Central memory CD8-positive, alpha-beta T cell (primary cell): ENCODE measurements around the gene NR2F6.
"Not testable (repeated sequence)": the region's sequence is repeated elsewhere in the genome, so short reads cannot be mapped to it uniquely, and the experiment has no call there.

ENCODE experiments used
- ATAC-seq: fragments of 150-1000 bp; cut with Tn5 transposase; replicated peaks from 2 replicates; pipeline ENCODE4 v1.10.0; 2022; ENCODE audit warnings: mild to moderate bottlenecking, moderate FRiP score, moderate number of reproducible peaks; ENCODE audit not compliant: poor library complexity, severe bottlenecking; ENCODE audit errors: extremely low read depth
- DNase-seq, 2 donors: peaks; one replicate each; pipeline ENCODE4 v3.0.0; 2021; ENCODE audit warnings: low spot score in 2 of 2
- H3K27ac Mint-ChIP-seq: one replicate; pipeline ENCODE4 v1.8.0; 2022; ENCODE audit warnings: low read depth, mild to moderate bottlenecking, moderate library complexity, mixed read lengths
- H3K27me3 Mint-ChIP-seq: one replicate; pipeline ENCODE4 v1.8.0; 2022; ENCODE audit warnings: mixed read lengths
- H3K36me3 Mint-ChIP-seq: one replicate; pipeline ENCODE4 v1.8.0; 2022; ENCODE audit warnings: mild to moderate bottlenecking, moderate library complexity, mixed read lengths; ENCODE audit not compliant: insufficient read depth
- H3K4me1 Mint-ChIP-seq: one replicate; pipeline ENCODE4 v1.8.0; 2022; ENCODE audit warnings: mixed read lengths
- H3K4me3 Mint-ChIP-seq: one replicate; pipeline ENCODE4 v1.8.0; 2022; ENCODE audit warnings: mild to moderate bottlenecking, moderate library complexity, mixed read lengths
- H3K9me3 Mint-ChIP-seq: one replicate; pipeline ENCODE4 v1.8.0; 2022; ENCODE audit warnings: mixed read lengths

Gene NR2F6

GRCh38 chr19:17209126-17210036 is 36.3 kb downstream of the NR2F6 start:
- H3K36me3 Mint-ChIP-seq = peaks cover 44% of the 10 kb centered on the region
- no peaks in the 10 kb centered on the region for H3K27me3 Mint-ChIP-seq
- H3K27ac Mint-ChIP-seq = peak overlapping the region; percentile 78
- peaks cover 8% of the 10 kb centered on the region for H3K4me1 Mint-ChIP-seq
- no peak for DNase-seq
- H3K9me3 Mint-ChIP-seq = no peaks in the 10 kb centered on the region
- no peak overlapping the region for H3K4me3 Mint-ChIP-seq
- no peak for ATAC-seq

- no peaks in the 10 kb centered on the region for H3K9me3 Mint-ChIP-seq
- no peak overlapping the region for H3K27ac Mint-ChIP-seq
- no peak for ATAC-seq
- no peaks in the 10 kb centered on the region for H3K27me3 Mint-ChIP-seq
- H3K4me1 Mint-ChIP-seq = peaks cover 7% of the 10 kb centered on the region
- H3K36me3 Mint-ChIP-seq = peaks cover 45% of the 10 kb centered on the region
- no peak for DNase-seq
- no peak overlapping the region for H3K4me3 Mint-ChIP-seq
Observed at GRCh38 chr19:17206736-17207581, 38.8 kb downstream of the NR2F6 start.

- Mint-ChIP-seq H3K4me3 (no peak overlapping the region), H3K27ac (peak overlapping the region; percentile 46), H3K36me3 (peaks cover 51% of the 10 kb centered on the region), H3K27me3 (no peaks in the 10 kb centered on the region), H3K9me3 (no peaks in the 10 kb centered on the region), H3K4me1 (peaks cover 7% of the 10 kb centered on the region)
- DNase-seq (no peak), ATAC-seq (peak; percentile 65)
Observed at GRCh38 chr19:17205237-17206140, 40.2 kb downstream of the NR2F6 start.

- Mint-ChIP-seq H3K4me3 (no peak overlapping the region), H3K9me3 (no peaks in the 10 kb centered on the region), H3K4me1 (no peaks in the 10 kb centered on the region), H3K27me3 (no peaks in the 10 kb centered on the region), H3K27ac (no peak overlapping the region), H3K36me3 (peaks cover 61% of the 10 kb centered on the region)
- ATAC-seq (no peak), DNase-seq (no peak)
Observed at GRCh38 chr19:17202713-17203112, 43.0 kb downstream of the NR2F6 start.

- ATAC-seq = no peak
Observed at GRCh38 chr19:17202249-17202648, 43.5 kb downstream of the NR2F6 start.

GRCh38 chr19:17200408-17201079 is 45.2 kb downstream of the NR2F6 start:
- Mint-ChIP-seq H3K9me3 (no peaks in the 10 kb centered on the region), H3K4me1 (no peaks in the 10 kb centered on the region), H3K36me3 (peaks cover 66% of the 10 kb centered on the region), H3K4me3 (no peak overlapping the region), H3K27ac (no peak overlapping the region), H3K27me3 (no peaks in the 10 kb centered on the region)
- DNase-seq (no peak), ATAC-seq (no peak)

More at GRCh38 chr19:17202249-17202648, 43.5 kb downstream of the NR2F6 start:
- no peak overlapping the region for H3K4me3 Mint-ChIP-seq
- no peaks in the 10 kb centered on the region for H3K27me3 Mint-ChIP-seq
- peaks cover 65% of the 10 kb centered on the region for H3K36me3 Mint-ChIP-seq
- no peaks in the 10 kb centered on the region for H3K4me1 Mint-ChIP-seq
- no peaks in the 10 kb centered on the region for H3K9me3 Mint-ChIP-seq
- no peak for DNase-seq
- no peak overlapping the region for H3K27ac Mint-ChIP-seq

- Mint-ChIP-seq H3K4me1 (no peaks in the 10 kb centered on the region), H3K9me3 (no peaks in the 10 kb centered on the region), H3K27me3 (no peaks in the 10 kb centered on the region), H3K4me3 (no peak overlapping the region), H3K27ac (peak overlapping the region; percentile 16), H3K36me3 (peaks cover 72% of the 10 kb centered on the region)
- ATAC-seq (no peak), DNase-seq (no peak)
Observed at GRCh38 chr19:17197666-17198065, 48.1 kb downstream of the NR2F6 start.

- H3K36me3 Mint-ChIP-seq = peaks cover 69% of the 10 kb centered on the region
- no peaks in the 10 kb centered on the region for H3K4me1 Mint-ChIP-seq
- no peak overlapping the region for H3K27ac Mint-ChIP-seq
- no peak overlapping the region for H3K4me3 Mint-ChIP-seq
- ATAC-seq = no peak
- H3K27me3 Mint-ChIP-seq = no peaks in the 10 kb centered on the region
- DNase-seq = no peak
- H3K9me3 Mint-ChIP-seq = no peaks in the 10 kb centered on the region
Observed at GRCh38 chr19:17196610-17197009, 49.1 kb downstream of the NR2F6 start.

- Mint-ChIP-seq H3K36me3 (peaks cover 71% of the 10 kb centered on the region), H3K27ac (no peak overlapping the region), H3K4me1 (no peaks in the 10 kb centered on the region), H3K27me3 (no peaks in the 10 kb centered on the region), H3K9me3 (no peaks in the 10 kb centered on the region), H3K4me3 (no peak overlapping the region)
- no peak for DNase-seq
- ATAC-seq = no peak
Observed at GRCh38 chr19:17195106-17195505, 50.6 kb downstream of the NR2F6 start.

GRCh38 chr19:17194608-17195007 is 51.1 kb downstream of the NR2F6 start:
- DNase-seq = no peak
- Mint-ChIP-seq H3K27me3 (no peaks in the 10 kb centered on the region), H3K36me3 (peaks cover 70% of the 10 kb centered on the region), H3K27ac (no peak overlapping the region), H3K4me3 (no peak overlapping the region), H3K9me3 (no peaks in the 10 kb centered on the region), H3K4me1 (no peaks in the 10 kb centered on the region)
- no peak for ATAC-seq

GRCh38 chr19:17192751-17193150 is 53.0 kb downstream of the NR2F6 start:
- no peaks in the 10 kb centered on the region for H3K27me3 Mint-ChIP-seq
- H3K36me3 Mint-ChIP-seq = peaks cover 72% of the 10 kb centered on the region
- no peak overlapping the region for H3K4me3 Mint-ChIP-seq
- DNase-seq = no peak
- H3K27ac Mint-ChIP-seq = no peak overlapping the region
- H3K9me3 Mint-ChIP-seq = no peaks in the 10 kb centered on the region
- no peak for ATAC-seq
- no peaks in the 10 kb centered on the region for H3K4me1 Mint-ChIP-seq

- not testable (repeated sequence) for H3K27me3 Mint-ChIP-seq, H3K9me3 Mint-ChIP-seq, H3K4me3 Mint-ChIP-seq, H3K4me1 Mint-ChIP-seq, H3K27ac Mint-ChIP-seq, DNase-seq, ATAC-seq
- H3K36me3 Mint-ChIP-seq = peaks cover 68% of the 10 kb centered on the region
Observed at GRCh38 chr19:17191736-17192135, 54.0 kb downstream of the NR2F6 start.
